Lower lobe of right lung (tissue), 2 donors: ENCODE data around the gene HEMGN. TPM values are rescaled to one million over a fixed set of nuclear protein-coding genes. Genes with fewer than 3 reads are reported as not detected.
"Not testable (repeated sequence)": the region's sequence is repeated elsewhere in the genome, so short reads cannot be mapped to it uniquely, and the experiment has no call there.

ENCODE experiments used
- ATAC-seq, 2 donors: fragments of 200-7000 bp; cut with Tn5 transposase; one replicate each; pipeline ENCODE4 v1.9.1; 2020 to 2022; ENCODE audit warnings: mild to moderate bottlenecking in 2 of 2, moderate library complexity in 2 of 2
- DNase-seq: peaks from one replicate; pipeline ENCODE4 v3.0.0-alpha.2; 2020
- H3K27ac ChIP-seq: fragments of 200-600 bp; one replicate; pipeline ENCODE4 v1.8.0; 2022
- H3K27me3 ChIP-seq: fragments of 200-600 bp; one replicate; pipeline ENCODE4 v1.8.0; 2022; ENCODE audit warnings: low read depth
- H3K36me3 ChIP-seq: fragments of 200-600 bp; one replicate; pipeline ENCODE4 v1.8.0; 2022; ENCODE audit warnings: mild to moderate bottlenecking
- H3K4me1 ChIP-seq: fragments of 200-600 bp; one replicate; pipeline ENCODE4 v1.8.0; 2022
- H3K4me3 ChIP-seq: fragments of 200-600 bp; one replicate; pipeline ENCODE4 v1.8.0; 2022; ENCODE audit warnings: mild to moderate bottlenecking
- H3K9me3 ChIP-seq: fragments of 200-600 bp; one replicate; pipeline ENCODE4 v1.8.0; 2022
- intact Hi-C: fragments of 100-400 bp; cut with DNase I; formaldehyde crosslinking; loops from one replicate; pipeline ENCODE4 v1.11.0; 2022
- total RNA-seq: library from RNA; stranded (reverse); fragmentation: NEBNext Ultra II Directional; extraction: Animal tissue kit (Norgen Biotek cat#: 25700); gene quantifications from one replicate; pipeline ENCODE4 v1.2.1, GENCODE V29; 2021
- TF ChIP-seq, protein P1 (sequence below): fragments of 200-600 bp; IDR thresholded peaks from one replicate; pipeline ENCODE4 v1.8.0; 2022; ENCODE audit warnings: antibody characterized with exemption, mild to moderate bottlenecking
- donor health status: DM: no; HTN: yes; CAD: no; lungs with severe emphysema.

HEMGN gene
- total RNA-seq, 1 donor from 2014 or later = 0.56 TPM

DNA sequence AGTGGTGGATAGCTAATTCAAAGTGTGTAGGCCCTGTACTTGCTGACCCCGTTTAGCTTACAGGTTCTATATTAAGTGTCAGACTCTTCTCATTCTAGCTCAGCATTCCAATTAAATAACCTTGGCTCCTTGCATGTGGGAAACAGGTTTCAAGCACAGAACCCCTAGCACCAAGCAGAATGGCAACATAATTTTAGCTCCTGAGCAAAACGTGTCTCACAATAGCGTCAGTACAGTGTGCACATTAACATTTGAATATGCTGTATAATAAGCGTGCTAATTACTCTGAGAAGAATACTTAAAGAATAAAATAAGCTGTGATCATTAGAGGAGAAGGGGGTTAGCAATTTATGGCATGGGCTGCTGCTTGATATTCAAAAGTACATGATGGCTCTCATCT lies 24.2 kb upstream of the HEMGN start:
- no peak for DNase-seq
- TF ChIP-seq, protein P1, sequence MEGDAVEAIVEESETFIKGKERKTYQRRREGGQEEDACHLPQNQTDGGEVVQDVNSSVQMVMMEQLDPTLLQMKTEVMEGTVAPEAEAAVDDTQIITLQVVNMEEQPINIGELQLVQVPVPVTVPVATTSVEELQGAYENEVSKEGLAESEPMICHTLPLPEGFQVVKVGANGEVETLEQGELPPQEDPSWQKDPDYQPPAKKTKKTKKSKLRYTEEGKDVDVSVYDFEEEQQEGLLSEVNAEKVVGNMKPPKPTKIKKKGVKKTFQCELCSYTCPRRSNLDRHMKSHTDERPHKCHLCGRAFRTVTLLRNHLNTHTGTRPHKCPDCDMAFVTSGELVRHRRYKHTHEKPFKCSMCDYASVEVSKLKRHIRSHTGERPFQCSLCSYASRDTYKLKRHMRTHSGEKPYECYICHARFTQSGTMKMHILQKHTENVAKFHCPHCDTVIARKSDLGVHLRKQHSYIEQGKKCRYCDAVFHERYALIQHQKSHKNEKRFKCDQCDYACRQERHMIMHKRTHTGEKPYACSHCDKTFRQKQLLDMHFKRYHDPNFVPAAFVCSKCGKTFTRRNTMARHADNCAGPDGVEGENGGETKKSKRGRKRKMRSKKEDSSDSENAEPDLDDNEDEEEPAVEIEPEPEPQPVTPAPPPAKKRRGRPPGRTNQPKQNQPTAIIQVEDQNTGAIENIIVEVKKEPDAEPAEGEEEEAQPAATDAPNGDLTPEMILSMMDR = no peak
- ATAC-seq = no peak
- H3K4me1 ChIP-seq = no peaks in the 10 kb centered on the region
- intact Hi-C loops = no loop called here
- H3K9me3 ChIP-seq = no peaks in the 10 kb centered on the region
- no peaks in the 10 kb centered on the region for H3K27me3 ChIP-seq
- no peaks in the 10 kb centered on the region for H3K36me3 ChIP-seq
- H3K27ac ChIP-seq = no peak overlapping the region
- H3K4me3 ChIP-seq = no peak overlapping the region

DNA sequence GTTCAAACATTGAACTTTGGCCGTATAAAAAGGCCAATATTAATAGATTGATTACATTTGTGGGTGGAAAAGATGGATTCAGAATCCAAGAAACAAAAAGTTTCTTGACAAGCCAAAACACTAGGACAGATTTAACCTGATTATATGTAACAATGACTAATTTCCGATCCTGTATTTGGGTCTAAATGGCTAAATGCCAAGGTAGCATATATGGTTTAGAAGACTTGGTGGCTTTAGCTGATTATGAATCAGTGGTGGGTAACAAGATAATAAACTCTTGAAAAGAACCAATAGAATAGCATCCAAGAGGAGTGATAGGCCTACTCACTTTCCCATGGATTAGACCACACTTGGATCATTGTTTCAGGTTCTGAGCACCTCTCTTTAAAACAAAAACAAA lies 23.4 kb upstream of the HEMGN start:
- no peaks in the 10 kb centered on the region for H3K4me1 ChIP-seq

GRCh38 chr9:97960678-97961328 lies 22.8 kb upstream of the HEMGN start:
- H3K27ac ChIP-seq, DNase-seq, ATAC-seq, H3K36me3 ChIP-seq, H3K9me3 ChIP-seq, H3K27me3 ChIP-seq, intact Hi-C loops, H3K4me1 ChIP-seq, H3K4me3 ChIP-seq: not testable (repeated sequence)

More for the DNA sequence above, 23.4 kb upstream of the HEMGN start:
- Histone ChIP-seq H3K27me3 (no peaks in the 10 kb centered on the region), H3K4me3 (no peak overlapping the region), H3K36me3 (no peaks in the 10 kb centered on the region), H3K9me3 (no peaks in the 10 kb centered on the region), H3K27ac (no peak overlapping the region)
- intact Hi-C loops = no loop called here
- TF ChIP-seq, protein P1 = no peak
- ATAC-seq (no peak), DNase-seq (no peak)

GRCh38 chr9:97959585-97959984 lies 21.6 kb upstream of the HEMGN start:
- intact Hi-C loops = no loop called here
- Histone ChIP-seq H3K4me3 (no peak overlapping the region), H3K27ac (no peak overlapping the region), H3K9me3 (no peaks in the 10 kb centered on the region), H3K36me3 (no peaks in the 10 kb centered on the region), H3K27me3 (no peaks in the 10 kb centered on the region), H3K4me1 (no peaks in the 10 kb centered on the region)
- no peak for DNase-seq
- TF ChIP-seq, protein P1 = no peak
- ATAC-seq = no peak

- H3K27me3 ChIP-seq = no peaks in the 10 kb centered on the region
- no peak overlapping the region for H3K27ac ChIP-seq
- DNase-seq = no peak
- H3K4me1 ChIP-seq = no peaks in the 10 kb centered on the region
- no peak for ATAC-seq
- intact Hi-C loops = no loop called here
- H3K36me3 ChIP-seq = no peaks in the 10 kb centered on the region
- TF ChIP-seq, protein P1 = no peak
- no peaks in the 10 kb centered on the region for H3K9me3 ChIP-seq
- H3K4me3 ChIP-seq = no peak overlapping the region
Observed at GRCh38 chr9:97958812-97959511, 21.0 kb upstream of the HEMGN start.

DNA sequence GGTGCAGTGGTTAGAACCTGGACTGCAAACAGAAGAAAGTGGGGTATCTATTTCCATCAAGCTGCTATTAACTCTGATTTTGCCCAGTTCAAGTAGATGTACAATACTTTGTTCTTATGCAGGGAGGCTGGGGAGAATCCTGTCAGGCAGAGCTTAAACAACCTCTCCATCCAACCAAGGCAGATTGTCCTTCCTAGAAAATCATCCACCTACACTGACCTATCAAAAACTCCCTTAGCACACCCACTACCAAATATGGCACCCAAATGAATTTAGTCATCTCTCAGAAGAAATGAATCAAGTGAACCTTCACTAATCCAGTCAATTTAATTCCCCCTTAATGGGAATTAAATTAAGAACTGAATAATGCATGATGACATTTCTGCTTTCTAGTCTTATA lies 18.4 kb upstream of the HEMGN start:
- no peak overlapping the region for H3K4me3 ChIP-seq
- H3K27ac ChIP-seq = no peak overlapping the region
- TF ChIP-seq, protein P1 = no peak
- intact Hi-C loops = no loop called here
- no peak for ATAC-seq
- H3K4me1 ChIP-seq = no peaks in the 10 kb centered on the region
- DNase-seq = no peak
- no peaks in the 10 kb centered on the region for H3K27me3 ChIP-seq
- no peaks in the 10 kb centered on the region for H3K9me3 ChIP-seq
- H3K36me3 ChIP-seq = no peaks in the 10 kb centered on the region
